ENCODE data around the gene CBX6.

- no peak for TF ChIP-seq POLR2A (IDR thresholded peaks at IDR 0.05; ENCODE audit: low read length)
- no peak for TF ChIP-seq GATA1 (IDR thresholded peaks at IDR 0.05; ENCODE audit: low read depth, low read length)
Measured at GRCh38 chr22:38867124-38867455, 4.9 kb downstream of the CBX6 start.

Measured in erythroblast (primary cell).